Measurements from ENCODE around the gene RBM19.

DNA sequence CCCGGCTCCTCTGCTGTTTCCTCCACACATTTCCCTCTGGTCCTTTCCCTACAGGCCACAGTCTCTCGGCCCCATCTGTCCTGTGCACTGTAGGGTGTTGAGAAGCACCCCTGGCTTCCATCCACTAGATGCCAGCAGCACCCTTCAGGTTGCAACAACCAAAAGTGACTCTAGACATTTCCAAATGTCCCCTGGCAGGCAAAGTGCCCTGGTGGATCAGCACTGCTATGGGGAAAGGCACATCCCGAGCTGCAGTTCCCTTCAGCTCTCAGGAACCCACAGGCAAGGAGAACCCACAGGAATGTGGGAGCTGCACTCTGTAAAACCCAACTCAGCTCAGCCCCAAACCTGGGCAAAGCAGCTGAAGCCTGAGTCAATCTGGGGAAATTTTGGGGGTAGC is 77.0 kb downstream of the RBM19 start:
- TF ChIP-seq POLR2AphosphoS5 (IDR thresholded peaks at IDR 0.05; ENCODE audit: low read depth, low read length) = no peak
- no peak for TF ChIP-seq SIN3A (IDR thresholded peaks at IDR 0.05; ENCODE audit: borderline replicate concordance, insufficient read depth, low read length)
- TF ChIP-seq, protein P1, sequence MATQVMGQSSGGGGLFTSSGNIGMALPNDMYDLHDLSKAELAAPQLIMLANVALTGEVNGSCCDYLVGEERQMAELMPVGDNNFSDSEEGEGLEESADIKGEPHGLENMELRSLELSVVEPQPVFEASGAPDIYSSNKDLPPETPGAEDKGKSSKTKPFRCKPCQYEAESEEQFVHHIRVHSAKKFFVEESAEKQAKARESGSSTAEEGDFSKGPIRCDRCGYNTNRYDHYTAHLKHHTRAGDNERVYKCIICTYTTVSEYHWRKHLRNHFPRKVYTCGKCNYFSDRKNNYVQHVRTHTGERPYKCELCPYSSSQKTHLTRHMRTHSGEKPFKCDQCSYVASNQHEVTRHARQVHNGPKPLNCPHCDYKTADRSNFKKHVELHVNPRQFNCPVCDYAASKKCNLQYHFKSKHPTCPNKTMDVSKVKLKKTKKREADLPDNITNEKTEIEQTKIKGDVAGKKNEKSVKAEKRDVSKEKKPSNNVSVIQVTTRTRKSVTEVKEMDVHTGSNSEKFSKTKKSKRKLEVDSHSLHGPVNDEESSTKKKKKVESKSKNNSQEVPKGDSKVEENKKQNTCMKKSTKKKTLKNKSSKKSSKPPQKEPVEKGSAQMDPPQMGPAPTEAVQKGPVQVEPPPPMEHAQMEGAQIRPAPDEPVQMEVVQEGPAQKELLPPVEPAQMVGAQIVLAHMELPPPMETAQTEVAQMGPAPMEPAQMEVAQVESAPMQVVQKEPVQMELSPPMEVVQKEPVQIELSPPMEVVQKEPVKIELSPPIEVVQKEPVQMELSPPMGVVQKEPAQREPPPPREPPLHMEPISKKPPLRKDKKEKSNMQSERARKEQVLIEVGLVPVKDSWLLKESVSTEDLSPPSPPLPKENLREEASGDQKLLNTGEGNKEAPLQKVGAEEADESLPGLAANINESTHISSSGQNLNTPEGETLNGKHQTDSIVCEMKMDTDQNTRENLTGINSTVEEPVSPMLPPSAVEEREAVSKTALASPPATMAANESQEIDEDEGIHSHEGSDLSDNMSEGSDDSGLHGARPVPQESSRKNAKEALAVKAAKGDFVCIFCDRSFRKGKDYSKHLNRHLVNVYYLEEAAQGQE (IDR thresholded peaks at IDR 0.05; ENCODE audit: insufficient read depth in 1 of 2, low read depth in 2 of 2, low read length in 2 of 2) = no peak

All from PFSK-1 (cell line).